Stimulated activated CD8-positive, alpha-beta memory T cell treated with anti-CD3 and anti-CD28 coated beads, Interleukin-7, amount 100 ng/mL, for 4 hours (primary cell): ENCODE data around the gene C1QTNF6.
"Not testable (repeated sequence)": the region's sequence is repeated elsewhere in the genome, so short reads cannot be mapped to it uniquely, and the experiment has no call there.

Experiments used
- DNase-seq, 2 donors: peaks; one replicate each; pipeline ENCODE4 v3.0.0-alpha.2; 2020; ENCODE audit warnings: low read depth in 2 of 2

C1QTNF6 gene

DNA sequence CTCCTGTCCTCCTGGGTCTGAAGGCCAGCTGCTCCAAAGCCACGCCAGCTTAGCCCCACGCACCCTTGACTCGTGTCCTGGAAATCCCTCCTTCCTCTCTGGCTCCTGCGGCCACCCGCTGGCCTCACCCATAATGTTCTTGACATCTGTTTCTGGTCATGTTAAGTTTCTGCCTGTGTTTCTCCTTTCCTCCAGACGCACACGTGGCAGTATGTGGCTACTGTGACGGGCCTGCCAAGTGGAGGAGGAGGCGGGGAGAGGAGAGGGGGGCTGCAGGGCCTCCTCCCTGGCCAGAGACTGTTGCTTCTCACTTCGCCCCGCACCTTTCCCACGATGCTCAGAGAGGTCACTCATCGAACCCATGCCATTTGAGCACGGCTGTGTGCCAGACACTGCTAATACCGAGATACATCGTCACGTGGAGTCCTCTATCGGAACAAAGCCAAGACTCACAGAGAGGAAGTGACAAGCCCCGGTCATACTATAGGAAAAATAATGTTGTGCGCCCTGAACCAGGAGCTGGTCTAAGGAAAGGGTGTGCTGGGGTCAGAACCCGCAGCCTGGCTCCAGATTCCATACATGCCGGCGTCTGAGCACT, 11.5 kb downstream of the C1QTNF6 start:
- DNase-seq = no peak

DNA sequence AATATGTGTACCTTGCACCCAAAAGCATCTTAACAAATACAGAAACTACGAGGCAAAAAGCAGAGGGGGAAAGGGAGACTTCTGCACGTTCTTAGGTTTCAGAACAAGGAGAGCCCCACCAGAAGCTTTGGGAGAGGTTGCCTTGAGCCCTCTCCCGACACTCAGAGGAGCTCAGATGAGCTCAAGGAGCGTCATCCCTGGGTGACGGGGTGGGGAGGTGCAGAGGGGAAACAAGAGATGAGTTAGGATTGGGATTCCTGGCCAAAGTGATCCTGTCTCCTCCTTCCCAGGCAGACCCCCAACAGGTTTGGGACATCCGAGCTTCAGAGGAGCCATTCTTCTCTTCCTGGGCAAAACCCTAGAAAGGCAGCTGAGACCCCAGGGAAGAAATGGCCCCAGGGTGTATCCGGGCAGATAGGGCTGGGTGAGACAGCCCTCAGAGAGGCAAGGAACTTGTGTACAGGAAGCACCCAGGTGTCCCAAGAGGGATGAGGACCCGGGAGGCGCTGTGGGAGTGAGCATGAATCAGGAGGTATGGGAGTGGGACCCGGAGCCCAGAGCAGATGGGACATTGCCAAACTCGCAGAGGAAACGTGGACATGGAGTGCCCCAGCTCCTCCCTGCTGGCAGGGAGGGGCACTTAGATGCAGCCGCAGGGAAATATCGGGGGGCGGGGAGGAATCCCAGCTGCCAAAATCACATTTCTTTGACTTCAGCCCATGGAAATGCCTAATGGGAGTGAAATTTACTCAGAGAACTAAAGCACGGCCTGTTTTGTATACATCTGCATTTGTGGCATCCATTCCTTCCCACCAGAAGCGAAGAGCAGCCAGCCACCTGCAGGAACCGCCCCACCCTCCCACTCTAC, 12.4 kb downstream of the C1QTNF6 start:
- no peak for DNase-seq

- DNase-seq = no peak
Observed at GRCh38 chr22:37174964-37175363, 13.1 kb downstream of the C1QTNF6 start.

DNA sequence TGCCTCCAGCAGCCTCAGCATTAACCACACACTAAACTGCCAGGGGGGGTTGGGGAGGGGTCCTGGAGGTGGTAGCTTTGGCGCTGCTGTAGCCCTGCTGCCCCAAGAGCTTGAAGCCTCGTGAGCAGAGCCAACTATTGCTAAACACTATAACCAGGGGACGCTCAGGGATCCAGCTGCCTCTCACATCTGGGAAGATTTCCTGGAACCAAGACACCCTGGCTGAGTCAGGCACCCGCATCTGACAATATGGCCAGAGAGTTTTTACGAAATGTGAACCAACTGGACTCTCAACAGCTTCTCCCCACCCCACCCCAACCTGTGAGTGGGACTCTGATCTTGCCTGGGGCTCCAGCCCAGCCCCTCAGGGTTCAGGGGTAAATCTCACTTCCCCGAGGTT, 14.3 kb downstream of the C1QTNF6 start:
- no peak for DNase-seq

GRCh38 chr22:37172266-37173245, 15.5 kb downstream of the C1QTNF6 start:
- DNase-seq = no peak

GRCh38 chr22:37171662-37172061, 16.4 kb downstream of the C1QTNF6 start:
- DNase-seq = no peak

DNA sequence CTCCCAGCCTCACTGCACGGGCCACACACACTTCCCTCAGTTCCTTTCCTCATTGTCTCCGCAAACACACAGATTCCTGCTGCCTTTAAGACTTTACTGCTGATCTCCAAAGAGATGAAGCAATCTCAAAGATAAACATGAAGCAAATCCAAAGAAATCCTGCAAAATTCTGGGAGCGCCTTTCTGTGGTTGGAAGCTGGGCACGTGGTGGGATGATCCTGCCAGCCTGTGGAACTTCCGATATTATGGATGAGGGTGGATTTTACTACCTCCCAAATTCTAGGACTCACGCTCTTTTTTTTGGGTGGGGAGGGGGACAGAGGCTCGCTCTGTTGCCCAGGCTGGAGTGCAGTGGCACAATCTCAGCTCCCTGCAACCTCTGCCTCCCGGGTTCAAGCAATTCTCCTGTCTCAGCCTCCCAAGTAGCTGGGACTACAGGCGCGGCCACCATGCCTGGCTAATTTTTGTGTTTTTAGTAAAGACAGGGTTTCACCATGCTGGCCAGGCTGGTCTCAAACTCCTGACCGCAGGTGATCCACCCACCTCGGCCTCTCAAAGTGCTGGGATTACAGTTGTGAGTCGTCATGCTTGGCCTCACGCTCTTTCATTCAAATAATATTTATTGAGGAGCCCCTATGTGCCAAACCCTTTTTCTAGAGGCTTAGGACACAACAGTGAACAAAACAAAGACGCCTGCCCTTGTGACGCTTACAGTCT, 17.2 kb downstream of the C1QTNF6 start:
- not testable (repeated sequence) for DNase-seq

GRCh38 chr22:37169947-37170688, 17.9 kb downstream of the C1QTNF6 start:
- DNase-seq = no peak

- DNase-seq = no peak
Observed at GRCh38 chr22:37169406-37169805, 18.6 kb downstream of the C1QTNF6 start.

DNA sequence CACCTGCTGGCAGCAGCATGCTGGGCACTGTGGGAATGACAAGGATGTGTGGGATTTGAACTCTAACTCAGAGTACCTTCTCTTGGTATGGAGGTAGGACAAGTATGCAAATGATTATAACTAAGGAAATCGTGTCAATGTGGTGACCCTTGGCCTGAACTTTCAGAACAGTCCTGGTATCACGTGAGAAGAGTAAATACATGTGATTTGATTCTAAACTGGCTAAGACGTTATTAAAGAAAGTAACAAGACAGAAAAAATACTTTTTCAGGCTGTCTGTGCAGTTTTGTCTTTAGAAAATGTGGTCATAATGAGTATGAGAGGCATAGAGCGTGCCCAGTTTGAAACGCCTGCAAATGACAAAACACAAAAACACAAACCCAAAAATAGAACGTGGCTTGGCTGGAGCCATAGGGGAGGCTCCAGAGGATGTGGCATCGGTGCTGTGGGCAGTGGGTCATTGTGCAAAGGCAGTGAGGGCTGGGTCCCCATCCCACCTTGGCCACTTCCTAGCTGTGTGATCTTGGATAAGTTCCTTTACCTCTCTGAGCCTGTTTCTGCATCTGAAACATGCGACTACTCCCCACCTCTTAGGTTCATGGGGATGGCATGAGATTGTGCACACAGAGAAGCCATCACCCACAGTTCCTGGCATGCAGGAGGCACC, 19.9 kb downstream of the C1QTNF6 start:
- no peak for DNase-seq

GRCh38 chr22:37167176-37167980, 20.7 kb downstream of the C1QTNF6 start:
- DNase-seq = no peak

DNA sequence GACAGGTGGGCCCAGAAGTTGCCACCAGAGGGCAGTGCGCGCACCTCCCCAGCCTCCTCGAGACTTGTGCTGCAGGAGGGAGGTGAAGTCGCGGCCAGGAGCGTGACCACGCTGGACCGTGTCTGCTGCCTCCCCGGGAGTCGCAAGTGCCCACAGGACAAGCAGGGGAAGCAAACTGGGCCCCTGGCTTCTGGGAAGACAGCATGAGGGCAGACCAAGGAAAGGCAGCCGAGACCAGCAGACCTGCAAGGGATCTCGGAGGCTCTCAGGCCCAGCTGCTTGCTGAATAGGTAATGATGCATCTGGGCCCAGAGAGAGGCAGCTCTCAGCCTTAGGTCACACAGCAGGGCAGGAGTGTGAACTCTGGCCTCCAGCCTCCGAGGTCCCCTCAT, 21.4 kb downstream of the C1QTNF6 start:
- peak; percentile 68 to 73 for DNase-seq

DNA sequence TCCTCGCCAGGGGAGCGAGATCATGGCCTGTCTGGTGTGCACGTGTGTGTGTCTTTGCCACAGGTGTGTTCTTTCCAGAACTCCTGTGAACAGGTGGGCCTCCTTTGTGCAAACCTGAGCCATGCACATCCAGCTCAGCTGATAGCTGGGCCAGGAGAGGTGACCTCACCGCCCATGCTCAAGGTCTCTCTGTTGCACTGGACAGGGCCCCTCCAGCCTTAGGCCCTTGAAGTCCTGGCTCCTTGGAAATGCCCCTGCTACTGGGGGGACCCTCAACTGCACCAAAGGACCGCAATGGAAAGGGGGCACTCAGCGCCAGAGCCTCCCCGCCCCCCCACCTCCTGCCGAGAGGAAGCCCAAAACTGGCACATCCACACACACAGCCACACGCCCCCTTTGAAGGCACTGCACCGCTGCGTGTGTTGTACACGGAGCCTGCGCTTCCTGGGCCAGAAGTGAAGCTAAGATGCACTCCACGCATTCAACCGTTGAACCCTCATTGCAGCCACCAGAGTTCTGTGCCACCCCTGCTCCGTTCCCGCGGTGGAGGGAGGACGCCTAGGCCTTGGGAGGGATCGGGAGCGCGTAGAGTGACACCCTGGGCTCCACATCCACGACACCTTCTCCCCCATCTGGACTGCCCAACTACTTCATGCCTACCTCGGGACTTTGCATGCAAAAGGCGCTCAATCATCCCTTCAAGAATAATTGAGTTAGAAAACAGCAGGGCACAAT, 21.9 kb downstream of the C1QTNF6 start:
- no peak for DNase-seq

GRCh38 chr22:37165066-37165465, 23.0 kb downstream of the C1QTNF6 start:
- DNase-seq = no peak

DNA sequence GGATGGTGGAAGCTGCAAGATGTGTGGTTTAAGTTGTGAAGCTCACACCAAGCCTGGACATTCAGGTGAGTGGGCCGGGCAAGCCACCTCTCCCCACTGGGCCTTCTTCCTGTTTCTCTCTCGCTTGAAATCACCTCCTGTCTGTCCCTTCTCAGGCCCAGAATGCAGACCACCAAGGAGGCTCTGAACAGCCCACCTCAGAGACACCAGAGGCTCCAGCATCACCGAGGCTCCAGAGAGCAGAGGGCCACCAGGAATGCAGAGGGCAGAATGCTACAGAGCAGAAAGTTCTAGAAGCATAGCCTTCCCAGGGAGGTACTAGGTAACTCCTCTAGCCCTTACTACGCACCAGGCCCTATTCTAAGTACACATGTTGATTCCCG, 23.6 kb downstream of the C1QTNF6 start:
- DNase-seq = no peak

- peak; percentile 16 to 47 for DNase-seq
Observed at GRCh38 chr22:37163575-37164504, 24.2 kb downstream of the C1QTNF6 start.

DNA sequence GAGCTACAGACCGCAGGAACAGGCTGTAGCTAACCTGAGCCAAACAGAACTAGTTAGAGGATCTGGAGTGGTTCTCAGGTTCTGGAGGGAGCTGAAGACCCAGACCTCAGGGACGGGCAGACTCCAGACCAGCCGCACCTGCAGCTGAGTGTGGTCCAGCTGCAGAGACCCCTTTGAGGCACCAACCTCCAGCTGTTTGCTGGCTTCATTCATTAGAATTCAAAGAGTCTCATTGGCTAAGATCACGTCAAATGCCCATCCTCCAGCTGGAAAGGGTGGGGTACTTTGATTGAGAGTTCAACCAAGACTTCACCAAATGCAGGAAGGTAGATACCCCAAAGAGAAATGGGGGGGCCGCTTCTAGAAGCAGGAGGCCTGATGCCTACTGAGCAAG, 25.0 kb downstream of the C1QTNF6 start:
- DNase-seq = no peak
